Brain microvascular endothelial cell (primary cell): ENCODE measurements around the gene KIRREL3.

Experiments used
- DNase-seq: peaks from one replicate; pipeline ENCODE4 v3.0.0-alpha.2; 2020
- H3K27ac ChIP-seq: fragments of 250-450 bp; sonication (Bioruptor Pico); 2 replicates; pipeline ENCODE4 v1.5.1; 2020; ENCODE audit warnings: mild to moderate bottlenecking, moderate library complexity
- H3K27me3 ChIP-seq: fragments of 250-450 bp; sonication (Bioruptor Pico); replicated peaks from 2 replicates; pipeline ENCODE4 v1.5.1; 2020; ENCODE audit warnings: mild to moderate bottlenecking
- H3K36me3 ChIP-seq: fragments of 250-450 bp; sonication (Bioruptor Pico); replicated peaks from 2 replicates; pipeline ENCODE4 v1.5.1; 2020; ENCODE audit warnings: mild to moderate bottlenecking
- H3K4me3 ChIP-seq: 2 replicates; pipeline ENCODE4 v1.5.1; 2011; ENCODE audit warnings: low read depth, mild to moderate bottlenecking, control low read depth, low read length, moderate library complexity
- in situ Hi-C: cut with HindIII; loops from 2 replicates; pipeline ENCODE4 v1.10.0; 2017; ENCODE audit warnings: low sequenced_read_pairs, low pct_ligation_motif_present
- TF ChIP-seq, protein P1 (sequence below): IDR thresholded peaks from 2 replicates; pipeline ENCODE4 v1.5.1; 2011; ENCODE audit warnings: low read depth, mild to moderate bottlenecking, moderate library complexity, low read length, control low read depth, inconsistent platforms; ENCODE audit errors: missing control alignments

KIRREL3 gene

DNA sequence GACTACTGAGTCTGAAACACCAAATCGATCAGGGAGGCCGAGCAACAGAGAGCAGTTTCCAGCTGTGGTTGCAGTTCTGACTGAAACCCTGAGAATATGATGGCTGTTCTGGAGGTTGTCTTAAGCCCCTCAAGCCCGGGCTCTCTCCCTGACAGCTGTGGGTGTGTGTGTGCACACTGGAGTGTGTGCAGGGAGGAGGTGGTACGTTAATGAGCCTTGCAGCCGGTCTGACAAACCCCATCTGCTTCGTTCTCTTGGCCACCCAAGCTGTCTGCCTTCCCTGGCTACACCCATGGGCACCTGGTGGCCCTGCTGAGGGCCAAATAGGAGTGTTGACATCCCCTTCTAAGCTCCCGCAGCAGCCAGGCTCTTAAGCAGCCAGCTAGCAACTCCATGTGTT, 189.8 kb downstream of the KIRREL3 start:
- no peaks in the 10 kb centered on the region for H3K36me3 ChIP-seq
- no peak overlapping the region for H3K4me3 ChIP-seq
- in situ Hi-C loops: no loop called here
- no peak overlapping the region for H3K27ac ChIP-seq
- TF ChIP-seq, protein P1, sequence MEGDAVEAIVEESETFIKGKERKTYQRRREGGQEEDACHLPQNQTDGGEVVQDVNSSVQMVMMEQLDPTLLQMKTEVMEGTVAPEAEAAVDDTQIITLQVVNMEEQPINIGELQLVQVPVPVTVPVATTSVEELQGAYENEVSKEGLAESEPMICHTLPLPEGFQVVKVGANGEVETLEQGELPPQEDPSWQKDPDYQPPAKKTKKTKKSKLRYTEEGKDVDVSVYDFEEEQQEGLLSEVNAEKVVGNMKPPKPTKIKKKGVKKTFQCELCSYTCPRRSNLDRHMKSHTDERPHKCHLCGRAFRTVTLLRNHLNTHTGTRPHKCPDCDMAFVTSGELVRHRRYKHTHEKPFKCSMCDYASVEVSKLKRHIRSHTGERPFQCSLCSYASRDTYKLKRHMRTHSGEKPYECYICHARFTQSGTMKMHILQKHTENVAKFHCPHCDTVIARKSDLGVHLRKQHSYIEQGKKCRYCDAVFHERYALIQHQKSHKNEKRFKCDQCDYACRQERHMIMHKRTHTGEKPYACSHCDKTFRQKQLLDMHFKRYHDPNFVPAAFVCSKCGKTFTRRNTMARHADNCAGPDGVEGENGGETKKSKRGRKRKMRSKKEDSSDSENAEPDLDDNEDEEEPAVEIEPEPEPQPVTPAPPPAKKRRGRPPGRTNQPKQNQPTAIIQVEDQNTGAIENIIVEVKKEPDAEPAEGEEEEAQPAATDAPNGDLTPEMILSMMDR: no peak
- no peak for DNase-seq
- H3K27me3 ChIP-seq: no peaks in the 10 kb centered on the region

DNA sequence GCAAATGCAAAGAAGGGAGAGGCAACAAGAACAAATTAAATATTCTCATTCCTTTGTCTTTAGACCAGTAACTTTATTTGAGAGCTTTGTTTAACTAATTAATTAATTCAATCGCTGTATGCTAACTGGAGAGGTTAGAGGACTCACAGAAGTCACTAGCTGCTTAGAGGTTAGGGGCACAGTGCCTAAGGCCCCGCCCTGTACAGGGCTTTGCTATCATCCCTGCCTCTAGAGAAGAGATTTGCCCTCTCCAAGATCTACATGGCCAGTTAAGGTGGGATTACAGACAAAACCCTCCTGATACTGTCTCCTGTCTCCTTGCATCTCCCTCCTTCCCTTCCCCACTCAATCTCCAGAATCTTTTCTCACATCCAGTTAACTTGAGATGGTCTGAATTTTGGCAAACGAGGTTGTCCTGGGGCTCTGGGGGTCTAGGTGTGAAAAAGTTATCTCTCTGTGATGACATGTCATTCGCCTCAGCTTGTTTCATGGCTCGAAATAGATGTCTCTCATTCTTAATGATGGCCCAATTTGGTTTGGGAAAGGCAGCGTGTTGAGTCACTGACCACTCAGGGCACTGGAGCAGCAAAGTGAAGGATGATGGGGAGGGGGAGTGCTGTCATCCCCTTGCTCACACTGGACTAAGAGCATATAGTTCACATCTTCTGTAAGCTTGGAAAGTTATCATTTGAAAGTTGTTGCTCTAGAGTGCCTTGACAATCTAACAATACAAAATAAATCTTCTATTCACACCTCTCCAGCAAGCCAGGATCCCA, 190.9 kb downstream of the KIRREL3 start:
- DNase-seq: no peak
- in situ Hi-C loops: no loop called here
- H3K4me3 ChIP-seq: no peak overlapping the region
- TF ChIP-seq, protein P1: no peak
- no peaks in the 10 kb centered on the region for H3K27me3 ChIP-seq
- H3K36me3 ChIP-seq: no peaks in the 10 kb centered on the region
- no peak overlapping the region for H3K27ac ChIP-seq

- Histone ChIP-seq H3K27ac (no peak overlapping the region), H3K36me3 (no peaks in the 10 kb centered on the region), H3K27me3 (no peaks in the 10 kb centered on the region), H3K4me3 (no peak overlapping the region)
- no peak for DNase-seq
- TF ChIP-seq, protein P1: no peak
- in situ Hi-C loops: no loop called here
These were observed 191.7 kb downstream of the KIRREL3 start for GRCh38 chr11:126808836-126809235.

- DNase-seq: no peak
- TF ChIP-seq, protein P1: no peak
- no peak overlapping the region for H3K27ac ChIP-seq
- H3K36me3 ChIP-seq: no peaks in the 10 kb centered on the region
- H3K4me3 ChIP-seq: no peak overlapping the region
- H3K27me3 ChIP-seq: no peaks in the 10 kb centered on the region
- in situ Hi-C loops: no loop called here
These were observed 192.3 kb downstream of the KIRREL3 start for GRCh38 chr11:126808296-126808695.

GRCh38 chr11:126805870-126806269, 194.7 kb downstream of the KIRREL3 start:
- H3K4me3 ChIP-seq: no peak overlapping the region
- no peaks in the 10 kb centered on the region for H3K36me3 ChIP-seq
- DNase-seq: no peak
- in situ Hi-C loops: no loop called here
- TF ChIP-seq, protein P1: no peak
- H3K27me3 ChIP-seq: no peaks in the 10 kb centered on the region
- no peak overlapping the region for H3K27ac ChIP-seq

- no peak for DNase-seq
- Histone ChIP-seq H3K27me3 (no peaks in the 10 kb centered on the region), H3K27ac (no peak overlapping the region), H3K4me3 (no peak overlapping the region), H3K36me3 (no peaks in the 10 kb centered on the region)
- TF ChIP-seq, protein P1: no peak
- in situ Hi-C loops: no loop called here
These were observed 196.2 kb downstream of the KIRREL3 start for GRCh38 chr11:126804363-126804762.
